EH (cell line): ENCODE results near the gene LMCD1.

Source experiments
- DNase-seq: peaks from one replicate; pipeline ENCODE4 v3.0.0-alpha.2; 2015; ENCODE audit warnings: low read depth

Gene LMCD1

GRCh38 chr3:8536096-8537056 is 34.8 kb downstream of the LMCD1 start:
- peak; percentile 87 for DNase-seq

- no peak for DNase-seq
Observed at GRCh38 chr3:8537440-8537839, 35.8 kb downstream of the LMCD1 start.

GRCh38 chr3:8538223-8538622 is 36.6 kb downstream of the LMCD1 start:
- no peak for DNase-seq

GRCh38 chr3:8538913-8539312 is 37.3 kb downstream of the LMCD1 start:
- peak; percentile 81 for DNase-seq

GRCh38 chr3:8539419-8539818 is 37.8 kb downstream of the LMCD1 start:
- peak; percentile 83 for DNase-seq

- no peak for DNase-seq
Observed at GRCh38 chr3:8540456-8540855, 38.8 kb downstream of the LMCD1 start.

- DNase-seq: no peak
Observed at GRCh38 chr3:8541486-8541885, 39.9 kb downstream of the LMCD1 start.

GRCh38 chr3:8542190-8543135 is 40.8 kb downstream of the LMCD1 start:
- DNase-seq: no peak

- no peak for DNase-seq
Observed at GRCh38 chr3:8546609-8547008, 45.0 kb downstream of the LMCD1 start.

GRCh38 chr3:8548502-8549275 is 47.1 kb downstream of the LMCD1 start:
- DNase-seq: no peak

GRCh38 chr3:8549354-8549753 is 47.7 kb downstream of the LMCD1 start:
- DNase-seq: no peak

- no peak for DNase-seq
Observed at GRCh38 chr3:8550611-8551010, 49.0 kb downstream of the LMCD1 start.

- DNase-seq: no peak
Observed at GRCh38 chr3:8552223-8552762, 50.7 kb downstream of the LMCD1 start.

GRCh38 chr3:8553405-8553804 is 51.8 kb downstream of the LMCD1 start:
- no peak for DNase-seq

GRCh38 chr3:8554696-8555095 is 53.1 kb downstream of the LMCD1 start:
- DNase-seq: no peak

GRCh38 chr3:8555113-8555661 is 53.6 kb downstream of the LMCD1 start:
- peak; percentile 98 for DNase-seq

- no peak for DNase-seq
Observed at GRCh38 chr3:8555725-8556472, 54.3 kb downstream of the LMCD1 start.

- no peak for DNase-seq
Observed at GRCh38 chr3:8556473-8556869, 54.8 kb downstream of the LMCD1 start.

- DNase-seq: no peak
Observed at GRCh38 chr3:8557298-8557697, 55.7 kb downstream of the LMCD1 start.

GRCh38 chr3:8558645-8559044 is 57.0 kb downstream of the LMCD1 start:
- DNase-seq: no peak

GRCh38 chr3:8559351-8559750 is 57.7 kb downstream of the LMCD1 start:
- DNase-seq: no peak
